Bronchial epithelial cell (primary cell): ENCODE measurements around the gene LY6G6C. TPM values are rescaled to one million over a fixed set of nuclear protein-coding genes. Genes with fewer than 3 reads are reported as not detected.
A peak's percentile ranks its signal among the peaks of the same experiment; 100 is the strongest.

ENCODE experiments used
- DNase-seq: peaks from one replicate; pipeline ENCODE4 v3.0.0-alpha.2; 2010; ENCODE audit warnings: low read depth
- FAIRE-seq: peaks from 2 replicates; lab custom pipeline; 2011; peaks lifted over from hg19 to GRCh38; lab: Jason Lieb, UNC
- H3K27me3 ChIP-seq: 2 replicates; pipeline ENCODE4 v1.5.1; 2011; ENCODE audit warnings: low read length; ENCODE audit not compliant: control insufficient read depth, insufficient read depth
- H3K36me3 ChIP-seq: 2 replicates; pipeline ENCODE4 v1.5.1; 2011; ENCODE audit warnings: low read length; ENCODE audit not compliant: control insufficient read depth, insufficient read depth
- H3K4me3 ChIP-seq: 2 replicates; pipeline ENCODE4 v1.5.1; 2011; ENCODE audit warnings: mild to moderate bottlenecking, low read depth, low read length, control low read depth
- total RNA-seq: library from RNA; depleted of rRNA; stranded (reverse); fragments of >200 nt; gene quantifications from 2 replicates; pipeline ENCODE4 v1.2.1, GENCODE V29; 2014
- TF ChIP-seq, protein P1 (sequence below): IDR thresholded peaks from 2 replicates; pipeline ENCODE4 v1.5.1; 2011; ENCODE audit warnings: mild to moderate bottlenecking, moderate library complexity, low read length, control low read depth, inconsistent platforms; ENCODE audit not compliant: insufficient read depth, severe bottlenecking

Gene LY6G6C
- total RNA-seq, 1 donor from 2014 or later, result not detected

DNA sequence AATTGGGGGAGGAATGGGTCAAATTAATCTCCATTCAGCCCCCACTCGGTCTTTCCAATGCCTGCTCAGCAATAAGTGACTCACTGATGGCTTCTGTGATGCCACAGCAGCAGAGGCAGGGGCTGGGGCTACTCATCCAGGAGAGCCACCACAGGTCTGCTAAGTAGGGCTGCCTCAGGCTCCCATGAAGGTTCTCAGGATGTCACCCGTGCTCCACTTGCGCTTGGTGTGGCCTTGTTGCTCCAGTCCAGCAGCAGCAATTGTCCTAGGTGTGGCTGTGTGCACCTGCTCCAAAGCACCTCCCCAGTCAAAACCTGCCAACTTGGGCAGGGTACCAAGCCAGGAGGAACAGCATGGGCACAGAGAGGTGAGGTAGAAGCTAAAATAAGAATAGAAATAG is 627 bp upstream of the LY6G6C start:
- no peaks in the 10 kb centered on the region for H3K27me3 ChIP-seq
- peaks cover 3% of the 10 kb centered on the region for H3K36me3 ChIP-seq
- H3K4me3 ChIP-seq, result no peak overlapping the region
- FAIRE-seq (no peak), DNase-seq (no peak)
- TF ChIP-seq, protein P1, sequence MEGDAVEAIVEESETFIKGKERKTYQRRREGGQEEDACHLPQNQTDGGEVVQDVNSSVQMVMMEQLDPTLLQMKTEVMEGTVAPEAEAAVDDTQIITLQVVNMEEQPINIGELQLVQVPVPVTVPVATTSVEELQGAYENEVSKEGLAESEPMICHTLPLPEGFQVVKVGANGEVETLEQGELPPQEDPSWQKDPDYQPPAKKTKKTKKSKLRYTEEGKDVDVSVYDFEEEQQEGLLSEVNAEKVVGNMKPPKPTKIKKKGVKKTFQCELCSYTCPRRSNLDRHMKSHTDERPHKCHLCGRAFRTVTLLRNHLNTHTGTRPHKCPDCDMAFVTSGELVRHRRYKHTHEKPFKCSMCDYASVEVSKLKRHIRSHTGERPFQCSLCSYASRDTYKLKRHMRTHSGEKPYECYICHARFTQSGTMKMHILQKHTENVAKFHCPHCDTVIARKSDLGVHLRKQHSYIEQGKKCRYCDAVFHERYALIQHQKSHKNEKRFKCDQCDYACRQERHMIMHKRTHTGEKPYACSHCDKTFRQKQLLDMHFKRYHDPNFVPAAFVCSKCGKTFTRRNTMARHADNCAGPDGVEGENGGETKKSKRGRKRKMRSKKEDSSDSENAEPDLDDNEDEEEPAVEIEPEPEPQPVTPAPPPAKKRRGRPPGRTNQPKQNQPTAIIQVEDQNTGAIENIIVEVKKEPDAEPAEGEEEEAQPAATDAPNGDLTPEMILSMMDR, result no peak

DNA sequence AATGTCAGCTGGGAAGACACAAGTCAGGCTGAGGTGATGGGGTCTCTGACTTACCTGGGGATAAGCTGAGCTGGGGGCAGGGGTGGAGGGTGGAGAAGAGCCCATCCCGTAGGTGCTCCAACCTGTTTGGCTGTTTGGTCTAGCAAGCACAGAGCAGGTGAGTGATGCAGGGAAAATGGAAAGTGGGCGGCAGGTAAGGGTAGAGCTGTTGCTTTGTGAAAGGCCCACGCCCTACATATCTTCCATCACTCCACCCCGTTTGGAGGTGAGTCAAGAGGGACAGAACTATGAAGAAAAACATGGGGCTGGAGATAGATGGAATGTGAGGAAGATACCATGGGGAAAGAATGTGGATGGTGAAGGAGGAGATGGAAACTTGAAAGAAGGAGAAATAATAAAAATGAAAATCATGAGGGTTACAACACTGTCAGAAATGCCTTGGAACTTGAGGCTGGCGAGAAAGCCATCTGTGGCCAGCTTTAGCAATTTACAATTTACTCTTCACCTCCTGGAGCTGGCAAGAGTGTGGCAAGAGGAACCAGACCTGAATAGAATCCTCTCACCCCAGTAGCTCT is 1.3 kb downstream of the LY6G6C start:
- H3K4me3 ChIP-seq, result no peak overlapping the region
- TF ChIP-seq, protein P1, result no peak
- no peaks in the 10 kb centered on the region for H3K27me3 ChIP-seq
- H3K36me3 ChIP-seq, result no peaks in the 10 kb centered on the region
- no peak for DNase-seq
- FAIRE-seq, result no peak

DNA sequence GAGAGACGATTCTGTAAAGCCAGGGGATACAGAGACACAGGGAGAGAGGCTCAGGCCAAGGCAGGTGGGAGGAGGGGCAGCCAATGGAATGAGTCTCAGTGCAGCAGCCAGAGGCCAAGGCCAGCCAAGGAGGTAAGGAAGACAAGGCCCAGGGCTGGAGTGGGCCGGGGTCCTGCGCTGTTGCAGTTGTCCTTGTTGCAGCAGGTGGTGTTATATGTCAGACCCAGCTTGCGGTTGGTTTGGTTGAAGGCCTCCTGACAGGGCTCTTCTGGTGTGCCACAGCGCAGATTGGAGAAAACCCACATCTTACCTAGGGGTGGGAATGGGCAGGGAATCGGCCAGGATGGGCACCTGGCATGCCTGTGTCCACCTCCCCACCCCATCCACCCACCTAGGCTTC is 2.5 kb downstream of the LY6G6C start:
- H3K4me3 ChIP-seq, result no peak overlapping the region
- no peak for FAIRE-seq

DNA sequence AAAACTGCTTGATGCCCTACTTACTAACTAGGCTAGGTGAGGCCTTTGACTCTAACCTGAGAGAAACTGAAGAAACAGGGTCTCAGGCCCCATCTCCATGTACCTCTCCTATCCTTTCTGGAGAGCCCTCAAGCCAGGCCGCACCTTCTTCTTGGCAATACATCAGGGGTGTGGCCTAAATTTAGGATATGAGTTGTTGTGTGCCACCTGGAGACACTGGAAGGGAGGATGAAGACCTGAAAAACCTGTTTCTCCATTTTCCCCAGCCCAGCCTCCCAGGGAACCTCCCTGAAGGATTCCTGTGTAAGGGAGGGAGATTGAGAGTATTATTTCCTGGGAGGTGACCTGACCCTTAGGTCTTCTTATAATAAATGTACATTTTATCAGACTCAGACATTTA is 3.3 kb downstream of the LY6G6C start:
- TF ChIP-seq, protein P1, result no peak
- Histone ChIP-seq H3K27me3 (no peaks in the 10 kb centered on the region), H3K36me3 (no peaks in the 10 kb centered on the region), H3K4me3 (no peak overlapping the region)
- DNase-seq (peak; percentile 93), FAIRE-seq (no peak)

More for the DNA sequence above, 2.5 kb downstream of the LY6G6C start:
- Histone ChIP-seq H3K27me3 (no peaks in the 10 kb centered on the region), H3K36me3 (no peaks in the 10 kb centered on the region)
- no peak for DNase-seq
- TF ChIP-seq, protein P1, result no peak

DNA sequence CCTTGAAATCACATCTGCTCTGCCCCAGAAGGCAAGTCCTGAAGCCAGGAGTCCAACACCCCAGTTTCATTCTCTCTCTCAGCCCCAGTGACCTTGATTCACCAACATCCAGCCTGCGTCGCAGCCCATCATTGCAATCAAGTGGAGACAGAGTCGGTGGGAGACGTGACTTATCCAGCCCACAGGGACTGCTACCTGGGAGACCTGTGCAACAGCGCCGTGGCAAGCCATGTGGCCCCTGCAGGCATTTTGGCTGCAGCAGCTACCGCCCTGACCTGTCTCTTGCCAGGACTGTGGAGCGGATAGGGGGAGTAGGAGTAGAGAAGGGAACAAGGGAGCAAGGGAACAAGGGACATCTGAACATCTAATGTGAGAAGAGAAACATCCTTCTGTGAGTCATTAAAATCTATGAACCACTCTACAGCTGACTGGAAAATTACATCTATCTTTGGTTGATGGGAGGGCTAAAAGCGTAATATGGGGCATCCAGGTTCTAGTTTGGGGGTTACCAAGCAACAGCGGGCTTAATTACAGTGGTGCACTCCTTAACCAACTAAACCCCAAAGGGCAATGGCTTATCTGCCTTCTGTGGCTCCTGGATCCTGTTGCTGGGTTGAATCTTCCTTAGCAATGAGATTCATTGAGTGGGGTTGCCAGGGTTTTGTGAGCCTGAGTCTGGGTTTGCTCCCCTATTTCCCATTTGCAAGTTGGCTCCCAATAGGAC is 3.9 kb downstream of the LY6G6C start:
- FAIRE-seq, result no peak
- no peaks in the 10 kb centered on the region for H3K36me3 ChIP-seq
- TF ChIP-seq, protein P1, result peak; percentile 30
- no peaks in the 10 kb centered on the region for H3K27me3 ChIP-seq
- DNase-seq, result no peak
- no peak overlapping the region for H3K4me3 ChIP-seq
